ENCODE data around the gene LUZP1. TPM values are rescaled to one million over a fixed set of nuclear protein-coding genes. Genes with fewer than 3 reads are reported as not detected.
A peak's percentile ranks its signal among the peaks of the same experiment; 100 is the strongest.

The LUZP1 gene
- total and polyA plus RNA-seq, 12 donors = 7.1 to 65.3 (median 26.5) TPM

DNA sequence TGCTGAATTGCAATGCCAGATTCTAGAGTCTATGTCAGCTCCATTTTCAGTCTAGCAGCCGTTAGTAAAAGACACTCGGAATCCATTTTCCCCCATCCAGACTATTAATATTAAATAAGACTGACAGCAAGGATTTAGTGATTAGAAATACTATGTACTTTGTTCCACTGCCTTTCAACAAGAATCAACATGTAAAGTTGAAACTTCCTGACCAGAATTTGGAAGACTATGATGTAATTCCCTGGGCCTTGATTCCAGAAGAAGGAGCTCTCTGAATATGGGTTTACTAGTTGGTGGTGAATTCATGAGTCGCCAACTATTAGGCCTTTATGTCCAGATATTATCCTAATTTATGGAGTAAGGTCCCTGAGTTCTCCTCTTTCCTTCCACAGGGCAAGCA is 124.6 kb downstream of the LUZP1 start:
- Histone ChIP-seq H3K27ac (no peak overlapping the region), H3K4me1 (replicated peaks in 1 of 2) (no peaks in the 10 kb centered on the region), H3K4me3 (no peak overlapping the region), H3K9me3 (replicated peaks in 1 of 3) (no peaks in the 10 kb centered on the region), H3K27me3 (no peaks in the 10 kb centered on the region), H3K36me3 (replicated peaks in 1 of 2) (no peaks in the 10 kb centered on the region)
- intact Hi-C loops (cut with DNase I) = no loop called here
- no peak for TF ChIP-seq POLR2A (IDR thresholded peaks at IDR 0.05)
- TF ChIP-seq, protein P1, sequence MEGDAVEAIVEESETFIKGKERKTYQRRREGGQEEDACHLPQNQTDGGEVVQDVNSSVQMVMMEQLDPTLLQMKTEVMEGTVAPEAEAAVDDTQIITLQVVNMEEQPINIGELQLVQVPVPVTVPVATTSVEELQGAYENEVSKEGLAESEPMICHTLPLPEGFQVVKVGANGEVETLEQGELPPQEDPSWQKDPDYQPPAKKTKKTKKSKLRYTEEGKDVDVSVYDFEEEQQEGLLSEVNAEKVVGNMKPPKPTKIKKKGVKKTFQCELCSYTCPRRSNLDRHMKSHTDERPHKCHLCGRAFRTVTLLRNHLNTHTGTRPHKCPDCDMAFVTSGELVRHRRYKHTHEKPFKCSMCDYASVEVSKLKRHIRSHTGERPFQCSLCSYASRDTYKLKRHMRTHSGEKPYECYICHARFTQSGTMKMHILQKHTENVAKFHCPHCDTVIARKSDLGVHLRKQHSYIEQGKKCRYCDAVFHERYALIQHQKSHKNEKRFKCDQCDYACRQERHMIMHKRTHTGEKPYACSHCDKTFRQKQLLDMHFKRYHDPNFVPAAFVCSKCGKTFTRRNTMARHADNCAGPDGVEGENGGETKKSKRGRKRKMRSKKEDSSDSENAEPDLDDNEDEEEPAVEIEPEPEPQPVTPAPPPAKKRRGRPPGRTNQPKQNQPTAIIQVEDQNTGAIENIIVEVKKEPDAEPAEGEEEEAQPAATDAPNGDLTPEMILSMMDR (IDR thresholded peaks at IDR 0.05) = no peak
- WGBS, 4 donors = 94 to 100% (median 96%) methylated on average over 3 of the region's 3 CpGs
- no peak for DNase-seq

DNA sequence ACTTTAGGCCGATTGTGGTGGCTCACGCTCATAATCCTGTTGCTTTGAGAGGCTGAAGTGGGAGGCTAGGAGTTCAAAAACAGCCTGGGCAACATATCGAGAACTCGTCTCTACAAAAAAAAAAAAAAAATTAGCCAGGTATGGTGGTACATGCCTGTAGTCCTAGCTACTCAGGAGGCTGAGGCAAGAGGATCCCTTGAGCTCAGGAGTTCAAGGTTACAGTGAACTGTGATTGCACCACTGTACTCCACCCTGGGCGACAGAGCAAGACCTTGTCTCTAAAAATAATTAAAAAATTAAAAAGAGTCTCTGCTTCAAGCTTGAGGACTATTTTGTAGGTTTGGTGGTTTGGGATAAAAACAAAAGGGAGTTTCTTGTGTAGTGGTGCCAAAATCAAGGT is 128.1 kb downstream of the LUZP1 start:
- WGBS, 4 donors = 85 to 88% (median 86%) methylated on average over 5 of the region's 5 CpGs
- TF ChIP-seq, protein P1 (IDR thresholded peaks at IDR 0.05) = no peak
- no peak for TF ChIP-seq POLR2A (IDR thresholded peaks at IDR 0.05)

DNA sequence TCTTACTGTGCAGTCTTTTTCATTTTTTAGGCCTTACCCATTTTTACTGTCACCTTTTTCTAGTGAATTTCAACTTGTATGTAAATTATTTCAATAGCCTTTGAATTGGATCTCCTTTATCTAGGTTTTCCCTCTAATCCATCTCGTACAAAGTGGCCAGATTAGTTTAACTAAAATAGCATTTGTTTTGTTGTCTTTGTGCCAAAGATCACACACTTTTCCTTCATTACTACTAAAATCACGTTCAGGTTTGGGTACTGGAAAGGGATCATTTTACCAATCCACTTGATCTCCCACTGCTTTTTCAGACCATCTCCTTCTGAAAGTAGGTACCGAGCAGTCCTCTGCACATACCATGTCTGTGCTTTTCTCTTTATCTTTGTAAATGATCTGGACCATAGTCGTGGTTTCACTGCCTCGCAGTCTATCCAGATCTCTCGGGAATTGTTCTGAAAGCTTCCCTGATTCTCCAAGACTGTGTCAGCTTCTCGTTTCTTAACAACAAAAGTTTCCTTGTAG is 129.3 kb downstream of the LUZP1 start:
- no peak for TF ChIP-seq POLR2A (IDR thresholded peaks at IDR 0.05)
- TF ChIP-seq, protein P1 (IDR thresholded peaks at IDR 0.05) = no peak
- no peak overlapping the region for H3K27ac ChIP-seq
- WGBS, 4 donors = 67 to 72% (median 67%) methylated on average over 7 of the region's 7 CpGs
- no peaks in the 10 kb centered on the region for H3K9me3 ChIP-seq (replicated peaks in 1 of 3)
- intact Hi-C loops (cut with DNase I) = no loop called here
- H3K27me3 ChIP-seq = no peaks in the 10 kb centered on the region
- H3K4me1 ChIP-seq (replicated peaks in 1 of 2) = no peaks in the 10 kb centered on the region
- no peak overlapping the region for H3K4me3 ChIP-seq
- H3K36me3 ChIP-seq (replicated peaks in 1 of 2) = no peaks in the 10 kb centered on the region
- no peak for DNase-seq

More for the DNA sequence above, 128.1 kb downstream of the LUZP1 start:
- no peaks in the 10 kb centered on the region for H3K36me3 ChIP-seq (replicated peaks in 1 of 2)
- no peak overlapping the region for H3K27ac ChIP-seq
- intact Hi-C loops (cut with DNase I) = no loop called here
- H3K4me1 ChIP-seq (replicated peaks in 1 of 2) = no peaks in the 10 kb centered on the region
- peak in 1 of 7 donors; percentile 7 for DNase-seq
- H3K9me3 ChIP-seq (replicated peaks in 1 of 3) = no peaks in the 10 kb centered on the region
- no peaks in the 10 kb centered on the region for H3K27me3 ChIP-seq
- no peak overlapping the region for H3K4me3 ChIP-seq

DNA sequence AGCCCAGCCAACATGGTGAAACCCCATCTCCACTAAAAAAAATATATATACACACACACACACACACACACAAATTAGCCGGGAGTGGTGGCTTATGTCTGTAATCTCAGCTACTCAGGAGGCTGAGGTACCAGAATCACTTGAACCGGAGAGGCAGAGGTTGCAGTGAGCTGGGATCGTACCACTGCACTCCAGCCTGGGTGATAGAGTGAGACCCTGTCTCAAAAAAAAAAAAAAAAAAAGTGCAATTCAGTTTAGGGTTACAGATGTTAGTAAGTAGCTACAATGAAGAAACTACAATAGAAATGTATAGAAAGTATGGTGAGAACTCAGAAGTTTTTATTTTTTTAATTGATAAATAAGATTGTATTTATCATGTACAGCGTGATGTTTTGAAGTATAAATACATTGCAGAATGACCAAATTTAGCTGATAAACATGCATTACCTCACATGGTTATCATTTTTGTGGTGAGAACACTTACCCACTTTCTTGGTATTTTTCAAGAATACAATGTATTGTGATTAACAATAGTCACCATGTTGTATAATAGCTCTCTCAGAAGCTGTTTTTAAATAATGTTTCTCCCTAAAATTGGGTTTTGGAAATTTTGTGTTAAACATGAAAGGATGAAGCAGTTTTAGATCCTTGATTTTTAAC is 131.4 kb downstream of the LUZP1 start:
- H3K9me3 ChIP-seq (replicated peaks in 1 of 3) = no peaks in the 10 kb centered on the region
- intact Hi-C loops (cut with DNase I) = no loop called here
- TF ChIP-seq POLR2A (IDR thresholded peaks at IDR 0.05) = no peak
- TF ChIP-seq, protein P1 (IDR thresholded peaks at IDR 0.05) = no peak
- no peak for DNase-seq
- no peaks in the 10 kb centered on the region for H3K36me3 ChIP-seq (replicated peaks in 1 of 2)
- no peaks in the 10 kb centered on the region for H3K27me3 ChIP-seq
- no peaks in the 10 kb centered on the region for H3K4me1 ChIP-seq (replicated peaks in 1 of 2)
- H3K27ac ChIP-seq = no peak overlapping the region
- no peak overlapping the region for H3K4me3 ChIP-seq
- 91 to 98% (median 96%) methylated on average over 4 of the region's 4 CpGs for WGBS, 4 donors

Data from adrenal gland (tissue), 12 donors.